ENCODE results near the gene PRKD2. TPM values are rescaled to one million over a fixed set of nuclear protein-coding genes. Genes with fewer than 3 reads are reported as not detected.

The PRKD2 gene
- total and polyA plus RNA-seq, 2 of the 8 experiments (the other 6 are each of a cell fraction or from before 2014, with no cell fraction given), result 24.4 to 63.8 TPM

GRCh38 chr19:46670813-46671212 lies 46.1 kb downstream of the PRKD2 start (continued):
- TF ChIP-seq CHD7 (IDR thresholded peaks at IDR 0.05; ENCODE audit: insufficient replicate concordance, low read length) (no peak), YY1 (IDR thresholded peaks at IDR 0.05; ENCODE audit: low read depth, low read length) (no peak), SIRT6 (IDR thresholded peaks at IDR 0.05; ENCODE audit: low read length) (no peak), GABPA (IDR thresholded peaks at IDR 0.05; ENCODE audit: borderline replicate concordance, insufficient read depth, low read length) (no peak), ATF2 (IDR thresholded peaks at IDR 0.05; ENCODE audit: low read length) (no peak), HDAC6 (IDR thresholded peaks at IDR 0.05; ENCODE audit: low read depth, low read length) (no peak), CEBPB (IDR thresholded peaks at IDR 0.05; ENCODE audit: low read depth, low read length) (no peak), GTF2F1 (IDR thresholded peaks at IDR 0.05; ENCODE audit: borderline replicate concordance, low read depth, low read length) (no peak), KDM4A (IDR thresholded peaks at IDR 0.05; ENCODE audit: low read depth, low read length, severe bottlenecking) (no peak), NANOG (IDR thresholded peaks at IDR 0.05; ENCODE audit: insufficient read depth, low read depth, low read length, poor library complexity, severe bottlenecking) (no peak)

All from H1 (cell line).